GM23338 (cell line): Measurements from ENCODE around the gene SWT1. TPM values are rescaled to one million over a fixed set of nuclear protein-coding genes. Genes with fewer than 3 reads are reported as not detected.

Source experiments
- ATAC-seq: fragments of 200-7000 bp; cut with Tn5 transposase; 3 replicates; pipeline ENCODE4 v1.9.1; 2020
- DNase-seq: peaks from one replicate; pipeline ENCODE4 v3.0.0-alpha.2; 2015; ENCODE audit warnings: low spot score
- H2AFZ ChIP-seq: fragments of 200-600 bp; sonication (generic); 2 replicates; pipeline ENCODE4 v1.8.0; 2016; ENCODE audit warnings: antibody characterized with exemption, mild to moderate bottlenecking, moderate library complexity
- H3F3A ChIP-seq: fragments of 200-600 bp; sonication (generic); replicated peaks from 2 replicates; pipeline ENCODE4 v1.8.0; 2017; ENCODE audit warnings: antibody characterized with exemption, mixed run types, low read depth
- H3K27ac ChIP-seq: fragments of 200-600 bp; sonication (generic); 2 replicates; pipeline ENCODE4 v1.6.1; 2016; ENCODE audit warnings: low read depth
- H3K27me3 ChIP-seq: fragments of 200-600 bp; sonication (generic); 2 replicates; pipeline ENCODE4 v1.8.0; 2016; ENCODE audit warnings: mild to moderate bottlenecking, mixed run types, moderate library complexity; ENCODE audit not compliant: insufficient read depth
- H3K36me3 ChIP-seq: fragments of 200-600 bp; sonication (generic); 2 replicates; pipeline ENCODE4 v1.8.0; 2016; ENCODE audit warnings: mild to moderate bottlenecking; ENCODE audit not compliant: insufficient read depth
- H3K4me1 ChIP-seq: fragments of 200-600 bp; sonication (generic); 2 replicates; pipeline ENCODE4 v1.8.0; 2016; ENCODE audit warnings: mild to moderate bottlenecking, moderate library complexity; ENCODE audit not compliant: insufficient read depth
- H3K4me2 ChIP-seq: fragments of 200-600 bp; sonication (generic); 2 replicates; pipeline ENCODE4 v1.7.1; 2017; ENCODE audit warnings: mixed run types
- H3K4me3 ChIP-seq: fragments of 200-600 bp; sonication (generic); 2 replicates; pipeline ENCODE4 v1.6.1; 2016; ENCODE audit warnings: mixed run types
- H3K79me2 ChIP-seq: fragments of 200-600 bp; sonication (generic); replicated peaks from 2 replicates; pipeline ENCODE4 v1.8.0; 2017; ENCODE audit warnings: mild to moderate bottlenecking; ENCODE audit not compliant: insufficient read depth
- H3K9me2 ChIP-seq: fragments of 200-600 bp; sonication (generic); 2 replicates; pipeline ENCODE4 v1.8.0; 2017; ENCODE audit not compliant: insufficient read depth
- H4K20me1 ChIP-seq: fragments of 200-600 bp; sonication (generic); replicated peaks from 2 replicates; pipeline ENCODE4 v1.8.0; 2017; ENCODE audit warnings: mild to moderate bottlenecking; ENCODE audit not compliant: insufficient read depth
- H3K27ac Mint-ChIP-seq: 2 replicates; pipeline ENCODE4 v1.8.0; 2020; ENCODE audit warnings: inconsistent platforms, mild to moderate bottlenecking, moderate library complexity, mixed read lengths
- H3K27me3 Mint-ChIP-seq: 3 replicates; pipeline ENCODE4 v1.8.0; 2022; ENCODE audit warnings: low read depth, mild to moderate bottlenecking, moderate library complexity, mixed read lengths, inconsistent platforms; ENCODE audit not compliant: insufficient read depth, poor library complexity
- H3K36me3 Mint-ChIP-seq: 3 replicates; pipeline ENCODE4 v1.8.0; 2021; ENCODE audit warnings: low read depth, mild to moderate bottlenecking, inconsistent platforms, moderate library complexity, mixed read lengths
- H3K4me1 Mint-ChIP-seq: 3 replicates; pipeline ENCODE4 v1.8.0; 2020; ENCODE audit warnings: mild to moderate bottlenecking, inconsistent platforms, mixed read lengths
- H3K4me3 Mint-ChIP-seq: 3 replicates; pipeline ENCODE4 v1.8.0; 2021; ENCODE audit warnings: moderate library complexity, mild to moderate bottlenecking, inconsistent platforms, mixed read lengths
- H3K9me3 Mint-ChIP-seq: 3 replicates; pipeline ENCODE4 v1.8.0; 2020; ENCODE audit warnings: moderate library complexity, mild to moderate bottlenecking, inconsistent platforms, mixed read lengths
- JUNB ChIP-seq: IDR thresholded peaks from one replicate; pipeline ENCODE4 v1.6.1; 2016; ENCODE audit warnings: antibody characterized with exemption; ENCODE audit not compliant: unreplicated experiment
- NANOG ChIP-seq: IDR thresholded peaks from 2 replicates; pipeline ENCODE4 v1.6.1; 2016; ENCODE audit warnings: antibody characterized with exemption, borderline replicate concordance
- STAT1 ChIP-seq: IDR thresholded peaks from one replicate; pipeline ENCODE4 v1.6.1; 2016; ENCODE audit warnings: antibody characterized with exemption; ENCODE audit not compliant: unreplicated experiment
- ZNF114 ChIP-seq: fragments of 250-450 bp; sonication (Bioruptor Pico); IDR thresholded peaks from 2 replicates; pipeline ENCODE4 v1.5.0; 2020; ENCODE audit warnings: mild to moderate bottlenecking, moderate library complexity
- polyA plus RNA-seq: library from polyadenylated mRNA; unstranded; fragments of >200 nt; fragmentation: Nextera tagmentation; extraction: Ambion mirVana; gene quantifications from 2 replicates; pipeline ENCODE4 v1.2.1, GENCODE V29; 2016
- total RNA-seq: library from RNA; depleted of rRNA; stranded (reverse); fragments of >200 nt; shearing (Covaris generic); gene quantifications from 2 replicates; pipeline ENCODE4 v1.2.3, GENCODE V29; 2014
- TF ChIP-seq, protein P1 (sequence below): fragments of 250-450 bp; sonication (Bioruptor Pico); IDR thresholded peaks from 2 replicates; pipeline ENCODE4 v1.5.0; 2020; ENCODE audit warnings: mild to moderate bottlenecking, moderate library complexity
- TF ChIP-seq, protein P2 (sequence below): IDR thresholded peaks from one replicate; pipeline ENCODE4 v1.6.1; 2018; ENCODE audit warnings: antibody characterized with exemption; ENCODE audit not compliant: unreplicated experiment

Gene SWT1
- total and polyA plus RNA-seq, 2 experiments from 2014 or later, result 3.6 to 5.7 TPM

DNA sequence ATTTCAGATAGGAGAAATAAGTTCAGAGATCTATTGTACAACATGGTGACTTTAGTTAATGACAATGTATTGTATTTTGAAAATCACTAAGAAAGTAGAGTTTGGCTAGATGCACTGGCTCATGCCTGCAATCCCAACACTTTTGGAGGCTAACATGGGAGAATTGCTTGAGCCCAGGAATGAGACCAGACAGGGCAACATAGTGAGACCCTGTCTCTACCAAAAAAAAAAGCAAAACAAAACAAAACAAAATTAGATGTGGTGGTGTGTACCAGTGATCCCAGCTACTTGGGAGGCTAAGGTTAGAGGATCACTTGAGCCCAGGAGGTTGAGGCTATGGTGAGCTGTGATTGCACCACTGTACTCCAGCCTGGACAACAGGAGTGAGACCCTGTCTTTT lies 132.9 kb downstream of the SWT1 start (continued):
- TF ChIP-seq, protein P1, sequence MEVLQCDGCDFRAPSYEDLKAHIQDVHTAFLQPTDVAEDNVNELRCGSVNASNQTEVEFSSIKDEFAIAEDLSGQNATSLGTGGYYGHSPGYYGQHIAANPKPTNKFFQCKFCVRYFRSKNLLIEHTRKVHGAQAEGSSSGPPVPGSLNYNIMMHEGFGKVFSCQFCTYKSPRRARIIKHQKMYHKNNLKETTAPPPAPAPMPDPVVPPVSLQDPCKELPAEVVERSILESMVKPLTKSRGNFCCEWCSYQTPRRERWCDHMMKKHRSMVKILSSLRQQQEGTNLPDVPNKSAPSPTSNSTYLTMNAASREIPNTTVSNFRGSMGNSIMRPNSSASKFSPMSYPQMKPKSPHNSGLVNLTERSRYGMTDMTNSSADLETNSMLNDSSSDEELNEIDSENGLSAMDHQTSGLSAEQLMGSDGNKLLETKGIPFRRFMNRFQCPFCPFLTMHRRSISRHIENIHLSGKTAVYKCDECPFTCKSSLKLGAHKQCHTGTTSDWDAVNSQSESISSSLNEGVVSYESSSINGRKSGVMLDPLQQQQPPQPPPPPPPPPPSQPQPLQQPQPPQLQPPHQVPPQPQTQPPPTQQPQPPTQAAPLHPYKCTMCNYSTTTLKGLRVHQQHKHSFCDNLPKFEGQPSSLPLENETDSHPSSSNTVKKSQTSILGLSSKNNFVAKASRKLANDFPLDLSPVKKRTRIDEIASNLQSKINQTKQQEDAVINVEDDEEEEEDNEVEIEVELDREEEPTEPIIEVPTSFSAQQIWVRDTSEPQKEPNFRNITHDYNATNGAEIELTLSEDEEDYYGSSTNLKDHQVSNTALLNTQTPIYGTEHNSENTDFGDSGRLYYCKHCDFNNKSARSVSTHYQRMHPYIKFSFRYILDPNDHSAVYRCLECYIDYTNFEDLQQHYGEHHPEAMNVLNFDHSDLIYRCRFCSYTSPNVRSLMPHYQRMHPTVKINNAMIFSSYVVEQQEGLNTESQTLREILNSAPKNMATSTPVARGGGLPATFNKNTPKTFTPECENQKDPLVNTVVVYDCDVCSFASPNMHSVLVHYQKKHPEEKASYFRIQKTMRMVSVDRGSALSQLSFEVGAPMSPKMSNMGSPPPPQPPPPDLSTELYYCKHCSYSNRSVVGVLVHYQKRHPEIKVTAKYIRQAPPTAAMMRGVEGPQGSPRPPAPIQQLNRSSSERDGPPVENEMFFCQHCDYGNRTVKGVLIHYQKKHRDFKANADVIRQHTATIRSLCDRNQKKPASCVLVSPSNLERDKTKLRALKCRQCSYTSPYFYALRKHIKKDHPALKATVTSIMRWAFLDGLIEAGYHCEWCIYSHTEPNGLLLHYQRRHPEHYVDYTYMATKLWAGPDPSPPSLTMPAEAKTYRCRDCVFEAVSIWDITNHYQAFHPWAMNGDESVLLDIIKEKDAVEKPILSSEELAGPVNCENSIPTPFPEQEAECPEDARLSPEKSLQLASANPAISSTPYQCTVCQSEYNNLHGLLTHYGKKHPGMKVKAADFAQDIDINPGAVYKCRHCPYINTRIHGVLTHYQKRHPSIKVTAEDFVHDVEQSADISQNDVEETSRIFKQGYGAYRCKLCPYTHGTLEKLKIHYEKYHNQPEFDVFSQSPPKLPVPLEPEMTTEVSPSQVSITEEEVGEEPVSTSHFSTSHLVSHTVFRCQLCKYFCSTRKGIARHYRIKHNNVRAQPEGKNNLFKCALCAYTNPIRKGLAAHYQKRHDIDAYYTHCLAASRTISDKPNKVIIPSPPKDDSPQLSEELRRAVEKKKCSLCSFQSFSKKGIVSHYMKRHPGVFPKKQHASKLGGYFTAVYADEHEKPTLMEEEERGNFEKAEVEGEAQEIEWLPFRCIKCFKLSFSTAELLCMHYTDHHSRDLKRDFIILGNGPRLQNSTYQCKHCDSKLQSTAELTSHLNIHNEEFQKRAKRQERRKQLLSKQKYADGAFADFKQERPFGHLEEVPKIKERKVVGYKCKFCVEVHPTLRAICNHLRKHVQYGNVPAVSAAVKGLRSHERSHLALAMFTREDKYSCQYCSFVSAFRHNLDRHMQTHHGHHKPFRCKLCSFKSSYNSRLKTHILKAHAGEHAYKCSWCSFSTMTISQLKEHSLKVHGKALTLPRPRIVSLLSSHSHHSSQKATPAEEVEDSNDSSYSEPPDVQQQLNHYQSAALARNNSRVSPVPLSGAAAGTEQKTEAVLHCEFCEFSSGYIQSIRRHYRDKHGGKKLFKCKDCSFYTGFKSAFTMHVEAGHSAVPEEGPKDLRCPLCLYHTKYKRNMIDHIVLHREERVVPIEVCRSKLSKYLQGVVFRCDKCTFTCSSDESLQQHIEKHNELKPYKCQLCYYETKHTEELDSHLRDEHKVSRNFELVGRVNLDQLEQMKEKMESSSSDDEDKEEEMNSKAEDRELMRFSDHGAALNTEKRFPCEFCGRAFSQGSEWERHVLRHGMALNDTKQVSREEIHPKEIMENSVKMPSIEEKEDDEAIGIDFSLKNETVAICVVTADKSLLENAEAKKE (CRISPR knock-in tag), result no peak

DNA sequence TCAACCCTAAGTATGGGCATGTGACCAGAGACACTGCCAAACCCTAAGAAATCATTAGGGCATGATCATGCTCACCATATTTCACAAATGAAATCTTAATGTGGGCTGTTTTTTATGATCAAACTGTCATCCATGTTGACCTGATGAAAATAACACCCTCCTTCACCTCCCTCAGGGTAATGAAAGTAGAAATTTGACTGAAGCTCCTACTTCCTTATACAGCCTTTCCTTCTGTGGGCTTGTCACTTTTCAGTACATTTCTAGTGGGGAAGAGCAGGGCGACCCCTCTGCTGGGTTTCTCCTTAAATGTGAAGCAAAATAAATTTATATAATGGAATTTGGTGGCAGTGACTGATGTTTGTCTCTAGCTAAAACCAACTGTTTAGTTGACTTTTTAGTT lies 134.2 kb downstream of the SWT1 start:
- Histone ChIP-seq H3K4me3 (no peak overlapping the region), H3K4me2 (no peak overlapping the region), H3K9me2 (no peaks in the 10 kb centered on the region), H3F3A (0 out of 2 replicates have a peak, but pooled peaks cover under 1% of the 10 kb centered on the region), H3K27ac (no peak overlapping the region), H3K79me2 (no peaks in the 10 kb centered on the region), H4K20me1 (no peaks in the 10 kb centered on the region), H3K36me3 (peaks cover 3% of the 10 kb centered on the region), H3K27me3 (no peaks in the 10 kb centered on the region), H2AFZ (no peak overlapping the region), H3K4me1 (no peaks in the 10 kb centered on the region)
- Mint-ChIP-seq H3K27ac (no peak overlapping the region), H3K4me3 (no peak overlapping the region), H3K36me3 (peaks cover 25% of the 10 kb centered on the region; the same call in 2 of the 3 replicates), H3K9me3 (peaks cover 4% of the 10 kb centered on the region; the same call in 1 of the 3 replicates), H3K4me1 (no peaks in the 10 kb centered on the region), H3K27me3 (peaks cover 4% of the 10 kb centered on the region)
- ATAC-seq (no peak), DNase-seq (no peak)
- TF ChIP-seq NANOG, result no peak
- no peak for TF ChIP-seq JUNB
- TF ChIP-seq STAT1, result no peak
- TF ChIP-seq ZNF114 (CRISPR knock-in tag), result no peak
- TF ChIP-seq, protein P2, sequence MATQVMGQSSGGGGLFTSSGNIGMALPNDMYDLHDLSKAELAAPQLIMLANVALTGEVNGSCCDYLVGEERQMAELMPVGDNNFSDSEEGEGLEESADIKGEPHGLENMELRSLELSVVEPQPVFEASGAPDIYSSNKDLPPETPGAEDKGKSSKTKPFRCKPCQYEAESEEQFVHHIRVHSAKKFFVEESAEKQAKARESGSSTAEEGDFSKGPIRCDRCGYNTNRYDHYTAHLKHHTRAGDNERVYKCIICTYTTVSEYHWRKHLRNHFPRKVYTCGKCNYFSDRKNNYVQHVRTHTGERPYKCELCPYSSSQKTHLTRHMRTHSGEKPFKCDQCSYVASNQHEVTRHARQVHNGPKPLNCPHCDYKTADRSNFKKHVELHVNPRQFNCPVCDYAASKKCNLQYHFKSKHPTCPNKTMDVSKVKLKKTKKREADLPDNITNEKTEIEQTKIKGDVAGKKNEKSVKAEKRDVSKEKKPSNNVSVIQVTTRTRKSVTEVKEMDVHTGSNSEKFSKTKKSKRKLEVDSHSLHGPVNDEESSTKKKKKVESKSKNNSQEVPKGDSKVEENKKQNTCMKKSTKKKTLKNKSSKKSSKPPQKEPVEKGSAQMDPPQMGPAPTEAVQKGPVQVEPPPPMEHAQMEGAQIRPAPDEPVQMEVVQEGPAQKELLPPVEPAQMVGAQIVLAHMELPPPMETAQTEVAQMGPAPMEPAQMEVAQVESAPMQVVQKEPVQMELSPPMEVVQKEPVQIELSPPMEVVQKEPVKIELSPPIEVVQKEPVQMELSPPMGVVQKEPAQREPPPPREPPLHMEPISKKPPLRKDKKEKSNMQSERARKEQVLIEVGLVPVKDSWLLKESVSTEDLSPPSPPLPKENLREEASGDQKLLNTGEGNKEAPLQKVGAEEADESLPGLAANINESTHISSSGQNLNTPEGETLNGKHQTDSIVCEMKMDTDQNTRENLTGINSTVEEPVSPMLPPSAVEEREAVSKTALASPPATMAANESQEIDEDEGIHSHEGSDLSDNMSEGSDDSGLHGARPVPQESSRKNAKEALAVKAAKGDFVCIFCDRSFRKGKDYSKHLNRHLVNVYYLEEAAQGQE, result no peak
